ENCODE data around the gene IRS1.

Gene IRS1

GRCh38 chr2:226683196-226683595, 116.4 kb downstream of the IRS1 start:
- no peak for DNase-seq
